PFSK-1 (cell line): ENCODE measurements around the gene VPS13D.

Experiments
- POLR2AphosphoS5 ChIP-seq: IDR thresholded peaks from 2 replicates; pipeline ENCODE4 v1.6.1; 2012; ENCODE audit warnings: low read depth, mild to moderate bottlenecking, control low read depth, low read length, moderate library complexity
- SIN3A ChIP-seq: IDR thresholded peaks from 2 replicates; pipeline ENCODE4 v1.6.1; 2012; ENCODE audit warnings: mild to moderate bottlenecking, low read length, moderate library complexity, borderline replicate concordance; ENCODE audit not compliant: insufficient read depth
- TAF1 ChIP-seq: IDR thresholded peaks from 2 replicates; pipeline ENCODE4 v1.6.1; 2012; ENCODE audit warnings: low read length, control low read depth, borderline replicate concordance; ENCODE audit not compliant: insufficient read depth
- TF ChIP-seq, protein P1 (sequence below), 2 experiments: IDR thresholded peaks; 2 replicates each; pipeline versions ENCODE4 v1.6.1 to v1.8.0; 2011 to 2012; ENCODE audit warnings: low read depth in 2 of 2, low read length in 2 of 2, control low read depth in 1 of 2, inconsistent platforms in 1 of 2, mild to moderate bottlenecking in 1 of 2, moderate library complexity in 1 of 2; ENCODE audit not compliant: insufficient read depth in 1 of 2

DNA sequence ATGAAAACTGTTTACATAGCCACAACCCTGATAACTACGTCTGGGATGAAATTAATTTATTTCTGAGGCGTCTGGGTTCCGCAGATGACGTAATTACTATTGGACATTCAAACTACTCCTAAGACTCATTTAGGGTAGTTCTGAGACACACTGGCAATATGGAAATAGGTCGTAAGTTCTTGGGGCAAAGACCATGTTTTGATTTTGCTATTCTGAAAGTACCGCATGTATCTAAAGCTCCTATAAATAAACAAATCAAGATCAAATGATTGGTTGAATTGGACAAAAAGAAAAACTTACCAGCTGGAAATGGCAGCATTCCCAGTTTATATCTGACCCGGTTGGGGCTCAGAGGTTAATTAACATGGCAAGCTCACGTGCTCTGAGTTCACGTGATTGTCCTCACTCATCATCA is 313.9 kb downstream of the VPS13D start:
- TF ChIP-seq POLR2AphosphoS5 = no peak
- TF ChIP-seq, protein P1, sequence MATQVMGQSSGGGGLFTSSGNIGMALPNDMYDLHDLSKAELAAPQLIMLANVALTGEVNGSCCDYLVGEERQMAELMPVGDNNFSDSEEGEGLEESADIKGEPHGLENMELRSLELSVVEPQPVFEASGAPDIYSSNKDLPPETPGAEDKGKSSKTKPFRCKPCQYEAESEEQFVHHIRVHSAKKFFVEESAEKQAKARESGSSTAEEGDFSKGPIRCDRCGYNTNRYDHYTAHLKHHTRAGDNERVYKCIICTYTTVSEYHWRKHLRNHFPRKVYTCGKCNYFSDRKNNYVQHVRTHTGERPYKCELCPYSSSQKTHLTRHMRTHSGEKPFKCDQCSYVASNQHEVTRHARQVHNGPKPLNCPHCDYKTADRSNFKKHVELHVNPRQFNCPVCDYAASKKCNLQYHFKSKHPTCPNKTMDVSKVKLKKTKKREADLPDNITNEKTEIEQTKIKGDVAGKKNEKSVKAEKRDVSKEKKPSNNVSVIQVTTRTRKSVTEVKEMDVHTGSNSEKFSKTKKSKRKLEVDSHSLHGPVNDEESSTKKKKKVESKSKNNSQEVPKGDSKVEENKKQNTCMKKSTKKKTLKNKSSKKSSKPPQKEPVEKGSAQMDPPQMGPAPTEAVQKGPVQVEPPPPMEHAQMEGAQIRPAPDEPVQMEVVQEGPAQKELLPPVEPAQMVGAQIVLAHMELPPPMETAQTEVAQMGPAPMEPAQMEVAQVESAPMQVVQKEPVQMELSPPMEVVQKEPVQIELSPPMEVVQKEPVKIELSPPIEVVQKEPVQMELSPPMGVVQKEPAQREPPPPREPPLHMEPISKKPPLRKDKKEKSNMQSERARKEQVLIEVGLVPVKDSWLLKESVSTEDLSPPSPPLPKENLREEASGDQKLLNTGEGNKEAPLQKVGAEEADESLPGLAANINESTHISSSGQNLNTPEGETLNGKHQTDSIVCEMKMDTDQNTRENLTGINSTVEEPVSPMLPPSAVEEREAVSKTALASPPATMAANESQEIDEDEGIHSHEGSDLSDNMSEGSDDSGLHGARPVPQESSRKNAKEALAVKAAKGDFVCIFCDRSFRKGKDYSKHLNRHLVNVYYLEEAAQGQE (IDR thresholded peaks at IDR 0.05; ENCODE audit: insufficient read depth in 1 of 2, low read depth in 2 of 2, low read length in 2 of 2) = no peak
- no peak for TF ChIP-seq TAF1
- no peak for TF ChIP-seq SIN3A
